Hematopoietic multipotent progenitor cell treated with erythropoietin and hydrocortisone succinate and interleukin-3 and kit ligand, for 15 days (in vitro differentiated cells): ENCODE measurements around the gene SLC37A2.
"Not testable (repeated sequence)": the region's sequence is repeated elsewhere in the genome, so short reads cannot be mapped to it uniquely, and the experiment has no call there.

ENCODE experiments used
- DNase-seq: peaks from one replicate; pipeline ENCODE4 v3.0.0-alpha.2; 2015; ENCODE audit warnings: low spot score

The SLC37A2 gene

DNA sequence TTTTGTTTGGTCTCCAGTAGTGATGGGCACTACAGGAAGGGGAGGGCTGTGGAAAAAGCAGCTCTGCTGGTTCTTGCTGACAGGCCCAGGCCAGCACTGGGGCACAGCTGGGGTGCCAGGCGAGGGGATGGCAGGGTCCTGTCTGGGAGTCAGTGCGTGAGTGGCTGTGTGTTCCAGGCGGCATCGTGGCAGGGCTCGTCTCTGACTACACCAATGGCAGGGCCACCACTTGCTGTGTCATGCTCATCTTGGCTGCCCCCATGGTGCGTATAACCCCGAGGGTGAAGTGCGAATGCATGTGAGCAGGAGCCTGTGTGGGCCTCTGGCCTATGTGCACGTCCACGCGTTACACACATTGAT lies 20.9 kb downstream of the SLC37A2 start:
- no peak for DNase-seq

DNA sequence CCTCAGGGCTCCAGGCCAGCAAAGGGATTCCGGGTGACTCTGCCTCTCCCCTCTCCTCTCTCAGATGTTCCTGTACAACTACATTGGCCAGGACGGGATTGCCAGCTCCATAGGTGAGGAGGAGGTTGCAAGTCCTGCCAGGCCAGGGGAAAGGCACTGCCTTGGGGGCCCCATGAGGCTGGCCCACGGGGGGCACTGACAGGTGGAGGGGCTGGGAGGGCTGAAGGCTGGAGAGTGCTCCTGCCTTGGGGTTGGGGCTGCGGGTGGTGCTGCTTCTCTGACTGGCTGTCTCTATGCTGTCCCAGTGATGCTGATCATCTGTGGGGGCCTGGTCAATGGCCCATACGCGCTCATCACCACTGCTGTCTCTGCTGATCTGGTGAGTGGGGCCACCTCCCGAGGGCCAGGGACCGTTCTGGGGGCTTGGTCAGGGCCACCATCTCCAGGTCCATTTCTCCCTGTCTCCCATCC lies 21.7 kb downstream of the SLC37A2 start:
- no peak for DNase-seq

DNA sequence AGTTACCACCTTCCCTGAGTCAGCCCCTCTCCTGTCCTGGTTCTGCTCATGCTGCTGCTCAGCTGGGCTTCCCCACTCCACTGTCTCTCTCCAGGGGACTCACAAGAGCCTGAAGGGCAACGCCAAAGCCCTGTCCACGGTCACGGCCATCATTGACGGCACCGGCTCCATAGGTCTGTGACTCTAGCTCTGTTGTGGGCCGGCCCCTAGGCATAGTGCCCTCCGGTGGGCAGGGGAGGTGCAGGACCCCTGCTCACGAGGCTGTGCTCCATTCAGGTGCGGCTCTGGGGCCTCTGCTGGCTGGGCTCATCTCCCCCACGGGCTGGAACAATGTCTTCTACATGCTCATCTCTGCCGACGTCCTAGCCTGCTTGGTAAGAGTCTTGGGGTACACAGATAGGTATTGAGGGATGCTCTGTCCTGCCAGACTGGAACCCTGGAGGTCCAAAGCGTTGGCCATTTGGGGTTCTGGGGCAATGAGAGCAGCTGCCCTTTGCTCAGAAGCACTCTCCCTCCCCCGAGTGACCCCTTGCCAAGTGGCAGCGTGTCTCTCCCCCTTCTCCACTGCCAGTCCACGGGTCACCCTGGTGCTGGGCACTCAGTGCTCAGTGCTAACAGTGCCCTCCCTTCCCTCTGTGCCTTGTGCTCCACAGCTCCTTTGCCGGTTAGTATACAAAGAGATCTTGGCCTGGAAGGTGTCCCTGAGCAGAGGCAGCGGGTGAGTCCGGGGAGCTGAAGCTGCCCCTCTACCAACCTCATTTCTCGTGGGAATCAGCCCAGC lies 22.4 kb downstream of the SLC37A2 start:
- DNase-seq: no peak

DNA sequence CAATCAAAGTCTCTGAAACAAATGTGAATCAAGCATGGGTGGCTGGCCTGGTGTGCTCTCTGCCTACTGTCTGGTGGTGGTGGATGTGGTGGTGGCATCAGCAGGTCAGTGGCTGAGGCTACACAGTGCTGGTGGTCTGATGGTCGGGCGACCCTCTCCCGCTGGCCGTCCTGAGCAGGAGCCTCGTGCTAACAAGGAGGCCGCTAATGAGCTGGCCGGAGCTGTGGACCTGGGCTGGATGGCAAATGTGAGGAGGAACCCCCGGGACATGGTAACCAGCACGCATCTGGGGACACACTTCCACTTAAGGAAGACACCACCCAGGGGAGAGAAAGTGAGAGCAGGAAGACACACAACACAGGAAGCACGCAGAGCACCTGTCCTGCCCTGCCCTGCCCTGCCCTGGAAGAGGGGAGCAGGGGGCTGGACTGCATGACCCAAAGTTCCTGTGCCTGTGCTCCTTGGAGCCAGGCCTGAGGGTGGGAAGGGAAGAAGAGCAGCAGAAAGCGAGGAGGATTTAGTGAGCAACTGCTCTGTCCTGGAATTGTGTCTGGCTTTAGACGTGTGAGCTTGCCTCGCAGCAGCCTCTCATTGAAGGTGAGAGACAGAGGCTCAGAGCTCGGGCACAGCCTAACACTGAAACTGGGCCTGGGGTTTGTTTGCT lies 23.7 kb downstream of the SLC37A2 start:
- no peak for DNase-seq

DNA sequence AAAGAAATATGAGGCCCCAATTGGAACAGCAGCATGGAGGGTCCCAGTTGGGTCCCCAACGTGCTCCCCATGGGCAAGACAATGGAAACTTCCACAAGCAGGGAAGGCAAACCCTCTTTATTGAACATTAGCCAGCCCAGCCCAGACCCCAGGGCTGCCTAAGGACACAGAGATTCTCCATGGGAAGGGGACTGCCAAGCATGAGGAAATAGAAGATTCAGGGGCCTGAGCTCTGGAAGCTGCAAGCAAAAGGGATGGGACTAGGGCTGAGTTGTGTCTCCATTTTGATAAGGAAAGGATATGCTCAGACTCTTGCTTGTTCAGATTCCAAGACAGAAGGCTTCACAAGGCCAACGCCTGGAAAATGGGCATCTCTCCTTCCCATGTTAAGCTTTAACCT lies 25.0 kb downstream of the SLC37A2 start:
- no peak for DNase-seq

DNA sequence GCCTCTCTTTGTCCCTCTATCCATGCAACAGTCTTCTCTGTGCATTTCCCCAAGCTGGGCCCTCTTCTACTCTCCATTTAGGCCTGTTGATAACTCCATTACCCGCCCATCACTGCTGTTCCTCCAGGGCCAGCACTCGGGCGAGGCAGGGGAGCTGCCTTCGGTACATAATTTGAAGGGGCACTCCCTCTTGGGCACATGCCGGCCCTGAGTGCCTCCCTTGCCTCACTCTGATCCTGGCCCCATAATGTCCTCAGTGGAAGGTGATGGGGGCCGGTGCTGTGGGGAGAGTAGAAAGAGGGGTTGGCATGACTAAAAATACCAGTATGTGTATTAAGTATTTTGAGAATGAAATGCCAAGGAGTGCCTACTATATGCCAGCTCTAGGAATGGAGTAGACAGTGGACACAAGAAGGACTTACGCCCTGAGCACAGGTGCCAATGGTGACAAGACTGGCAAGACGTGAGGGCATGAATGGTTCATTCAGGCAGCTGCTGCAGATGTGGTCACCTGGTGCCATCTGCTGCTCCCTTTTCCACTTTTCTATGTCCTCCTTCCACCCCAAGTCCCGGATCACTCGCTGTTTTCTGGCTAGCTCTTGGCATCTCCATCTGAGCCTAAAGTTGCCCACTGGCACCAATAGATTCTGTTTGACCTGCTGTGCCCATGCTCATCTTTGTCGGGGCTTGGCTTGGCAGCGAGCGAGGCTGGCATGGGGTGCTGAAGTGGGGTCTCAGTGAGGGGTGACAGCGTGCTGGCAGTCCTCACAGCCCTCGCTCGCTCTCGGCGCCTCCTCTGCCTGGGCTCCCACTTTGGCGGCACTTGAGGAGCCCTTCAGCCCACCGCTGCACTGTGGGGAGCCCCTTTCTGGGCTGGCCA lies 25.7 kb downstream of the SLC37A2 start:
- no peak for DNase-seq

DNA sequence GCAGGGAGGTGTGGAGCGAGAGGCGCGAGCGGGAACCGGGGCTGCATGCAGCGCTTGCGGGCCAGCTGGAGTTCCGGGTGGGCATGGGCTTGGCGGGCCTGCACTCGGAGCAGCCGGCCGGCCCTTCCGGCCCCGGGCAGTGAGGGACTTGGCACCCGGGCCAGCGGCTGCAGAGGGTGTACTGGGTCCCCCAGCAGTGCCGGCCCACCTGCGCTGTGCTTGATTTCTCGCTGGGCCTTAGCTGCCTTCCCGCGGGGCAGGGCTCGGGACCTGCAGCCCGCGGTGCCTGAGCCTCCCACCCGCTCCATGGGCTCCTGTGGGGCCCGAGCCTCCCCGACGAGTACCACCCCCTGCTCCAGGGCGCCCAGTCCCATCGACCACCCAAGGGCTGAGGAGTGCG lies 26.4 kb downstream of the SLC37A2 start:
- DNase-seq: not testable (repeated sequence)

DNA sequence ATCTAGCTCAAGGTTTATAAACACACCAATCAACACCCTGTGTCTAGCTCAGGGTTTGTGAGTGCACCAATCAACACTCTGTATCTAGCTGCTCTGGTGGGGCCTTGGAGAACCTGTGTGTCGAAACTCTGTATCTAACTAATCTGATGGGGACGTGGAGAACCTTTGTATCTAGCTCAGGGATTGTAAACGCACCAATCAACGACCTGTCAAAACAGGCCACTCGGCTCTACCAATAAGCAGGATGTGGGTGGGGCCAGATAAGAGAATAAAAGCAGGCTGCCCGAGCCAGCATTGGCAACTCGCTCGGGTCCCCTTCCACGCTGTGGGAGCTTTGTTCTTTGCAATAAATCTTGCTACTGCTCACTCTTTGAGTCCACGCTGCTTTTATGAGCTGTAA lies 27.0 kb downstream of the SLC37A2 start:
- DNase-seq: not testable (repeated sequence)

DNA sequence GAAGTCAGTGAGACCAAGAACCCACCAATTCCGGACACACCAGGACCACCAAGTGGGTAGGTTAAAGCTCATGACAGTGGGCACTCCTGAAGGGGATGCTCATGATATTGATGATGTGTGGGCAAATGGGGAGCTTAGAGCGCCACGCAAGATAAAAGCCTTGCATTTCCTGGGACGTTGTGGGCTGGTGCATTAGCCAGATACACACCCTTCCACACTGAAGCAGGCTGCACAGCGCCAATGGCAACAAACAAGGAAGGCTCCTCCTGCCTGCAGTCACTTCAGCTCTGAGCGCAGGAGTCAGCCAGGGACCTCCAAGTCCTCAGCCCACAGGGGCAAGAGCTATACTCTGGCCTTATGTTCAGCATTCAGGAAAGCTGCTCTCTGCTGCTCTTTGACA lies 27.7 kb downstream of the SLC37A2 start:
- DNase-seq: no peak

DNA sequence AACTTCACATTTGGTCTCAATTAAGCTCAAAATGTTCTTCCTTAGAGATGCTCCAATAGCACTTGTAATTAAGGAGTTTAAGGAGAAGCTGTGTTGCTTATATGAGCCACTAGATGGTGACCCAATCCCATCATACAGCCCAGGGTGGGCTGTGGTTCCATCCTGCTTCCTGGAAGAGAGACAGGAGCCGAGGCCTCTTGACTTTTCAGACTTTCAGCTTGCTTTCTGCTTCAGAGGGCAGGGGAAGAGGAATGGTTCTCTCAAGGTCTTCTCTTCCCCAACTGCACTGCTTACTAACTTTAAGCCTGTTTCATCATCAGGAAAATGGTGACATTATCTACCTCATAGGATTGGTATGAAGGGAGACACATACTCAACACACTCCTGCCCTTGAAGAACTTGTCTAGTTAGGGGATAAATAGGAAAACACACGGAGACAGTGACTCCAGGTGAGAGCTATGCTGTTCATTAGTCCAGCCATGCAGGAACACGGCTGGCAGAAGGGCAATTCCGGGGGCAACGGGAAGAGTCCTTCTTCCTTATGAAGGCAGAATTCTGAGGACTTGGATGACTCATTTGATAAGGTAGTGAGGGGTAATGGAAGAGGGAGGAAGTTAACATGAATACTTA lies 28.3 kb downstream of the SLC37A2 start:
- DNase-seq: peak; percentile 10

DNA sequence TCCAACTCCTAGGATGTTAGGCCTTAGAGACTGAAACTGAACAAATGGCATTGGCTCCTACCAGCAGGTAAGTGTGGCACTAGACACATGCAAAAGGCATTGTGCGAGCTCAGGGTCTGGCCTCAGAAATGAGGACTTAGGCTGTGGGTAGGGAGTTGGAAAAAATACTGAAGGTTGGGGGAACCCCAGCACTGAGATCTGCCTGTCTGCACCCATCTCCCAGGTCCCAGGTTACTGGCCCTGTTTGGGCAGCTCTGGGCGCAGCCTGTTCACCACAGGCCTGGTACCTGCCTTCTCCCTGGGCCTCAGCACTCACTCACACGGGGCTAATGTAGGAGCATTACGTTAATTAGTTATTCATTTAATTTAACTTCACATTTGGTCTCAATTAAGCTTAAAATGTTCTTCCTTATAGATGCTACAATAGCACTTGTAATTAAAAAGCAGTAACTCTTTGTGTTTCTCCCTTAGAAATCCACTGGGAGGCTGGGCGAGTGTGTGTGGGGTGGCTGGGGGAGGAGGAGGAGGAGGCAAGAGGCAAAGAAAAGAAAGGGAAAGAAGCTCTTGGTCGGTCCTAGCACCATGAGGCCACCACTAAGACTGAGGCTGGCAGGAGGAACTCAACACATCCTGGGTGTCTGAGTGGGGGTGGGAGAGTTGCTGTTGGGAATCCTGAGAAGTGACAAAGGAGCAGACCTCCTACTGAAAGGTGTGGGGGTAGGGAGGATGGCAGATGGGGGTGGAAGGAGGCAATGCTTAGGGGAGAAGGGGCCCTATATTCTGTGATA lies 29.0 kb downstream of the SLC37A2 start:
- DNase-seq: no peak

DNA sequence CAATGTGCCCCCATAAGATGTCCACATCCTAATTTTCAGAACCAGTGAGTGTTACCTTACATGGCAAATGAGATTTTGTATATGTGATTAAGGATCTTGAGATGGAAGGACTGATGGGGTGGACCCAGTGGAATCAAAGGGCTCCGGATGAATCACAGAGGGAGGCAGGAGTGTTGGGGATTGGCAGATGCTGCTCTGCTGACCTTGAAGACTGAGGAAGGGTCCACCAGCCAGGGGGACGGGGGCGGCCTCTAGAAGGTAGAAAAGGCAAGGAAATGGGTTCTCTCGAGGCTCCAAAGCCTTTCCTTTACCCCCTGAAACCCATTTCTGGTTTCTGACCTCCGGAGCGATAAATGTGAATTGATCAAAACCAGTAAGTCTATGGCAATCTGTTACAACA lies 29.6 kb downstream of the SLC37A2 start:
- no peak for DNase-seq

DNA sequence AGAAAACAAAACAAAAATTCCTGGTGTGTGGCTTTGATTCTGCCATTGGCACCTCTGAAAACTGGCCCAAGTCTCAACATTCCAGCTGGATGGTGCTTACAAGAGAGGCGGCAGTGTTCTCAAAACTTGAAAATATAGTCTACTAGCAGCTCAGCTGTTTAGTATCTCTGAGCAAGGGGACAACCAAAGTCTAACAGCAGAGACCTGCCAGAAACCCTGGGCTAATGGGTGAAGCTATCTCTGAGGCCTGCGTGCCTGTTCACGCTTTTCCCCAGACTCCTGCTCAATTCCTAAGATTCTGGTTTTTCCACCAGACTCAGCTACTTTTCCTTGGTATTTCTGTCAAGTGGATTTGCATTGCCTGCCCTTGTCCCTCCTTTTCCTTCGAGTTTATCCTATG lies 30.4 kb downstream of the SLC37A2 start:
- no peak for DNase-seq

DNA sequence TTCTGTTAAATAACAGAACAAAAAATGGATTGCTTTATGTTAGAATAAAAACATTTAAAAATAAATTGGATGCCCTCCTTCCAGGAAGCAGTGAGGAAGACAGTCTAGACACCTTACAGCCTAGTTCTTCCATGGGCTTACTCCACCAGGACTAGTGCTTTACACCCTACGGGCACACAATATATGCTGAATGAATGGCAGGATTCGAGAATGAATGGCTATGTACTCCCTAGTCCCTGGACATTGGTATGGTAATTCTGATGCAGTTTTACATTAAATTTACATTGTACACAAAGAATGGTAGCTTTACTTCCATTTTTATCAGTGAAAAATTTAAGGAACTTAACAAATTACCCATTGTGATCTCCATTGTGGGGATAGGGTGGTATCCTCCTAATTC lies 31.6 kb downstream of the SLC37A2 start:
- no peak for DNase-seq

DNA sequence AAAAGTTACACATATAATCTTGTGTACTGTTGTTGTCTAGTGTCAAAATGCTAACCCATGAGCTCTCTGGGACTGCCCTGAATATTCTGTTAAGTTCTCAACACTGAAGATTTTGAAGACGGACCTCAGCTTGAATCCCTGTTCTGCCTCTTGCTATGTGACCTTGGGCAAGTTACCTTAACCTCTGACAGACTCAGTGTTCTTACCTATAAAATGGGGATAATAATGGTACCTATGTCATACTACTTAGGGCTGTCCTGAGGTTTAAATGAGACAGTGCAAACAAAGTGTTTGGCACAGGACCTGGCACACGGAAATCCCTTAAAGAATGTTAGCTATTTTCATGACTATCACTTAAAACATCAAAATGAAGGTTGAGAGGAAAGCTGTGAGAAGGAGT lies 37.0 kb downstream of the SLC37A2 start:
- no peak for DNase-seq

DNA sequence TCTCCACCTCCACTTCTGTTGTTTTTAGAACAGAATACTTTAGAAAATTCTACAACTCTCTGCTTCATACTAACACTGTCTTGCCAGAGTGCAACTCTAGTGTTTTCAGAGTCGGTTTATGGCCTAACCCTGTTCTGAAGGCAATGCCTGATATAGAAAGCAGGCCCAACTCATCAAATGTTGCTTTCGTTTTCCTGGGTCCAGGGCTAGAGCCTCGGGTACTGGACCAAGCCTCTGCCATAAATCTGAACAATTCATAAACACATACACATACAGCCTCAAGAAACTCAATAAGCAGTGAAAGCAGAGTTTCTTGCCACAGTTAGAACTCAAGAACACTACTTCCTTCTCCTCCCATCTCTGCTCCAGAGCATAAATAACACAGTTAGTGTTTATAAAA lies 38.5 kb downstream of the SLC37A2 start:
- DNase-seq: no peak

DNA sequence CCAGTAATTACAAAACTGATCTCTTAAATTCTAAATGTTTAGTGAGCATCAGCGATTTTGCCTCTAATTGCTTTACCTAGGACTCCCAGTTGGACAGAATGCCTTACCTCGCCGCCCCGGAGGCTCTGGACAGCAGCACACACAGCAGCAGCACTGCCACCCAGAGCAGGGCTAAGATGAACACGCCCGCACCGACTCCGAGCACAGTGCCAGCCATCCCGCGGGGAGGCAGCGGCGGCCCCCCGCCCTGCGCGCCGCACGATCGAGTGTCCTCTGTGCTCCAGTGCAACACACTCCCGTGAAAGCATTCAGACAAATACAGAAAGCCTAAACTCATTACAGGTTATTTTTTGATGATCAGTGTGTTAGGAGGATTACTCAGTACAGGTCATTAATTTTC lies 38.9 kb downstream of the SLC37A2 start:
- no peak for DNase-seq

DNA sequence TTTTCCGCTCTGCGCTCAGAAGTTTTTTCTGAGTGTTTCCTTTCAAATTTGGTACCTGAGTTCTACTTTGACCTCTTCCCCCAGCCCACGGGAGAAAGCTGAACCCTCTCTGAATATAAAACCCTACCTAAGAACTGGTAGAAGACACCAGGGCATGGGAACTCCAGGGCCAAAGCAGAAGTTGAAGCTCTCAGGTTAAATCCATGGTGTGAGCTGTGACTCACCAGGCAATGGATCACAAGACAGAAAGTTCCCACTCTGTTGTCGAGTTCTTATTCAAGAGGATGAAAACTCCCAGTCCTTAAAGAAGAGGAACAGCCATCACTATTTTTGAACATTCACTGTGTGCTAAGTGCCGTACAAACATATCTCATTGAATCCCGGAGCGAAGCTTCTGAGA lies 39.4 kb downstream of the SLC37A2 start:
- DNase-seq: no peak

DNA sequence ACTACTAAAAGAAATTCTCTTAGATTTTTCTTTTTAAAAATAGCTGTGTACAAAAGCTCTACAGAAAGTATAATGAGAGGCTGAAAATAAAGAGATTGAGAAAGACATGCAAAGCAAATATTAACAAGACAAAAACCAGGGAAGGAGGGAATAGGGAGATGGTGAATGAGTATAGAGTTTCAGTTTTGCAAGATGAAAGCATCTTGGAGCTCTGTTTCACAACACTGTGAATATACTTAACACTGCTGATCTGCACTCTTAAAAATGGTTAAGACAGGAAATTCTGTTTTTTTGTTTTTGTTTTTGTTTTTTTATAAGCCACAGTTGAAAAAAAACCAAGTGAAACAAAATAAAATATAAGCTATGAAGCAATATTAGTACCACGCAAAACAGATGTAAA lies 42.8 kb downstream of the SLC37A2 start:
- no peak for DNase-seq

DNA sequence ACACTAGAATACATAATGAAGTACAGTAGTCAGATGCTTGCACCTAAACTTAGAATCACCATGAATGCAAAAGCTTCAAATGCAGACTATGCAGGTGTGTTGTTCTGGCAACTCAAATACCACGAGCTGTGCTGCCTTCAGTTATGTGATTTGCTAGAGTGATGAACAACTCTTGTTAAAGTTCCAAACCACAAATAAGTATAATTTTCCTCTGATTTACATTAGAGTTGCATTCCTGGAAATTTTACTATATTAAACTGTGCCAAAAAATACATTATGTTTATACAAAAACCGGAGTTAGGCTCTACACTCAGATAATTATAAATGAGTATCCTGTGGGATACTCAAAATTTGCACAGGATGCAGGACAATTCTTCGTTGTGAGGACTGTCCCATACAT lies 45.4 kb downstream of the SLC37A2 start:
- DNase-seq: no peak

DNA sequence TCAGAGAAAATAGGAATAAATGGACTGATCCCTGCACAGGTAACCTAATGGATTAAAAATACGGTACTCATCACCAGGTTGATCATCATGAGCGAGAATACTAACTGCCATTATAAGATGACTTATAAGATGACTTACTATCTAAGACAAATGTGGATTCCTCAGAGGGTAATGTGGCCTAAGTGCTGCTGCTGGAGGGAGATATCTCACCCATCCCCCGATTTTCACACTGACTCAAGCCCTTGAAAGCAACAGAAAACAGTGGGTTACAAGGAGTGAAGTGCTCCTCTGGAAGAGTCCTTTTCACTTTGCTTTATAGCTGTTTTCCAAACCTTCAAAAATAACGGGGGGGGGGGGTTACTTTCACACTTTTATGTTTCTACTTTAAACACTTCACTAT lies 47.4 kb downstream of the SLC37A2 start:
- DNase-seq: peak; percentile 14

DNA sequence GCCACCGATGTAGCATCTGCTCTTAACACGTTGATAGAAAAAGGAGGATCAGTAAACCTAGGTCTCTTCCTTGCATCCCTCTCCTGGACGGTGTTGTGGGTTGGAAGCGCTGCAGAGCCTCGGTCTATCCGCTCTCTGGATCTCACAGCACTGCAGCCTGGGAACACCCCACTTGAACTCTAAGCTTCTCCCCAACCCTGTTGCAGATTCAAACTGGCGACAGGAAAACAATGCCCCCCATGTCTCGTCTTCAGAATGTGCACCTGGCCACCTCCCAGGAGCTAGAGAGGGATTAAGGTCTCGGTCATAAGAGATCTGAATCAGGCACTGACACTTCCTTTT lies 47.9 kb downstream of the SLC37A2 start:
- peak; percentile 18 for DNase-seq
